Hepatocyte (in vitro differentiated cells): ENCODE measurements around the gene PROZ.

Source experiments
- CTCF ChIP-seq: fragments of 200-600 bp; sonication (generic); IDR thresholded peaks from 2 replicates; pipeline ENCODE4 v1.5.1; 2016; ENCODE audit warnings: antibody characterized with exemption, mild to moderate bottlenecking; ENCODE audit not compliant: poor library complexity
- EZH2 ChIP-seq: fragments of 200-600 bp; sonication (generic); IDR thresholded peaks from 2 replicates; pipeline ENCODE4 v1.6.1; 2016; ENCODE audit warnings: antibody characterized with exemption, mild to moderate bottlenecking, borderline replicate concordance
- EZH2phosphoT487 ChIP-seq: fragments of 200-600 bp; sonication (generic); IDR thresholded peaks from one replicate; pipeline ENCODE4 v1.6.1; 2018; ENCODE audit warnings: antibody characterized with exemption, mild to moderate bottlenecking, low read depth, moderate library complexity; ENCODE audit not compliant: unreplicated experiment, severe bottlenecking

- no peak for TF ChIP-seq EZH2phosphoT487
- TF ChIP-seq CTCF = no peak
- TF ChIP-seq EZH2 = no peak
These were observed 27.8 kb downstream of the PROZ start for GRCh38 chr13:113186061-113186900.
